HG02798 (cell line): ENCODE data around the gene ITPKC.

ENCODE experiments used
- ATAC-seq: cut with Tn5 transposase; IDR thresholded peaks from one replicate; pipeline ENCODE4 v1.9.1; 2021; ENCODE audit warnings: mild to moderate bottlenecking; ENCODE audit not compliant: unreplicated experiment, poor library complexity

Gene ITPKC

DNA sequence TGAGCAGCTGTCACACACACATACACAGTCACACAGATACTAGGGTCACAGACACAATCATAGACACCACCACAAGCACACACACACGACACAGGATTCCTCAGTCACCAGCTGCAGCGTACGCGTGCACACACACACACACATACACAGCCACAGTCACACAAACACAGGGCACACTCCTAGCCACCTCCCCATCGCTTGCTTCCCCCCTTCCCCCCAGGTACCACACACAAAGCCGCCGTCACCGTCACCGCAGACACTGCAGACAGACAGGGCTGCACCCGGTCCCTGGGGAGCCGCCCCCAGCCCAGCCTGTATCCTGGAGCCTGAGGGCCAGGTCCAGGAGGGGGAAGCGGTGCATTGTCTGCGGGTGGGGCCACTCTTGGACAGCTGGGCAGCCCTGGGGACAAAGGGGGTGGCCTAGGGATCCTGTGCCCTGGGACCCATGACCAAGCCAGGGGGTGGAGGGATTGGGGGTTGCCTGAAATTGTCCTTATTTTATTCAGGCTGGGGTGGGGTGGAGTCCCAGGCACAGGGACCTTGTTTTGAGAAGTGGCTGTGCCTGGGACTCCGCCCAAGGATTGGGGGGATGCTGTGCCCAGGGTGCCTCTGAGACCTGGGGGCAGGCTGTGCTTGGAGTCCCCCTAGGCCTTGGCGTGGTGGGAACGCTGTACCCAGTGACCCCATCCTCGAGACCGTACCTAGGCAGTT, 27.4 kb upstream of the ITPKC start:
- ATAC-seq, result no peak

DNA sequence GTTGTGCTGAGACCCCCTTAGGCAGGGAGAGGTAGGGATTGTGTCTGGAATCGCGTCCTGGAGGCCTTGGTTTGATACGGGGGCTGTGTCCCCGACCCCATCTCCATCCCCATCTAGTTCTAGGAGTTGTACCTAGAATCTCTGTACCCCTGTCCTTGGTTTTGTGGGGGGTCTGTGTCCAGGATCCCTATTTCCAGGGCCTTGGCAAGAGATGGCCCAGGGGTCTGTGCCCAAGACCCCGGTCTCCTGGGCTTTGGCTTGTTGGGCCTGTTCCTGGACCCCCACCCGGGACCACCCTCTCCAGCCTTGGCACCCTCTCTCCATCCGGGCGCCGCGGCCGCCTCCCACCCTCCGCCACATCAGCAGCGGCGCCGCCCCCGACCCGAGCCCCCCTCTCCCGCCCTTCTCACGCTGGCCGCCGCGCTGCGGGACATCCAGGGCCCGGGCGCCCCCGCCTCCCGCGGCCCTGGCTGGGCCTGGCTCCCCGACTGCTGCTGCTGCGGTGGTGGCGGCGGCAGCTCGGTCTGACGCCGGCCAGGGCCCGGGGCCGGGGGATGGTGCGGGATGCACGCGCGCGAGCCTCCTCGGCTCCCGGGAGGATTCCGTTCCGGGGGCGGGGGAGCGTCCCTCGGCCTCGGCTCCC, 26.7 kb upstream of the ITPKC start, which contains the start of gene NUMBL:
NUMBL (minus strand) TSS at position 602 of the 643 bp plus-strand sequence; CDS start at position 434, 168 bp downstream.
- ATAC-seq, result no peak

DNA sequence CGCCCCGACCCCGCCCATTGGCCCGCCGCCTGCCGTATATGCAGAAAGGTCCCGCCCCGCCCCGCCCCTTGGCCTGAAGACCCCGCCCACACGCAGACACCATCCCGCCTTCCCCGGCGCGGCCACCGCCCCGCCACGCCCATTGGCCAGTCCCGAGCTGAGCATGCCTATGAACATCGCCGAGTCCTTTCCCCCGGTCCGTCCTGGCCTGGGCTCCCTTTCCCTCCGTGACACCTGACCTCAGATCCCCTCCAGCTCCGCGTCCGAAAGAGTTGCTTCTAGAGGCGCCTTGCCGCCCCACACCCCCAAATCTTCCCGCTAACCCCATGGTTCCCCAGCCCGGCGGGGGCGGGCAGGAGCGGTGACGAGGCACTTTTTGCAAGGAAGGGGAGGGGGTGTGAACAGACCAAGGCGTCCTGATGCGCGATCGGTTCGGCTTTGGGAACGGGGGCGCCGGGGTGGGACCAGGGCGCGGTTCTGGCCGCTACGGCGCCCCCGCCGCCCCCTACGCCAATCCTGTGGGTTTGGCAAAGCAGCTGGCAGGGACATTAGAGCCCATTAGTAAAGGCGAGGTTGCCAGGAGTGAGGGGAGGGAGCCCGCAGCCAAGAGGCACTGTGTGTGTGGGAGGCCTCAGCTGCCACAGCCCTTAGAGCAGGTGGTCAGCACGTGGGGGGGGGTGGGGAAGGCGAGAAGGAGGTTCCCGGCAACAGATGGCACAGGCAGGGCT, 26.1 kb upstream of the ITPKC start:
- peak; percentile 69 for ATAC-seq

DNA sequence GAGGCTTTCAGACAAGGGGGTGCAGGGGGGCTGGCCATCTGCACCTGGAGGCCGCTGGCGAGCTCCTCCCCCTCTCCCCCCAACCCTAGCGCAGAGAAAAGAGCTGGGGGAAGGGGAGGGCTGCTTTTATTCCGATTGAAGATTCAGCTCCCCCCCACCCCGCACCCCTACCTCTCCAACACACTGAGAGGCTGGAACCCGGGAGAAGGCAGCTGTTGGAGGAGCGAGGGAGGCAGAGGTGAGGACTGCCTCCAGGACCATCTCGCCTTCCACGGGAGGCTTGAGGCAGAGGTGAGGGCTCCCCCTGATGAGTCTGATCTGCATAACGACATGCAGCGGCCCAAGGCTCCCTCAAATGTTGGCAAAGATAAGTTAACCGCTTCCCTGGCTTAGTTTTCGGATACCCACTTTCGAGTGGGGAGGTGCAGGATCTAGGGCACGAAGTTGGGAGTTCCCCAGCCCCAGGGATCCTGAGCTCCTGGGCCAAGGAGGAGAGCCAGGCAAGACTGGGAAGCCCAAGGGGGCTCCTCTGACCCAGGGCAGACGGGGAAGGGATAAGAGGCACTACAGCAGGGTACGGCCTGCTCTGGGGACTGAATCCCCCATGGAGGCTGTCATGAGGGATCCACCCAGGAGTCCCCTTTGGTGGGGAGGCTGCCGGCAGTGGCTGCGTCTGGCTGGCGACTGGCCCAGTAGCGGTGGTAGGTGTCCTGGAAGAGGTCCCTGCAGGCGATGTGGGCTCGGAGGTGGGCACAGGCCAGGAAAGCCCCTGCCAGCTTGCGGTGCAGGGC, 25.3 kb upstream of the ITPKC start:
- no peak for ATAC-seq

DNA sequence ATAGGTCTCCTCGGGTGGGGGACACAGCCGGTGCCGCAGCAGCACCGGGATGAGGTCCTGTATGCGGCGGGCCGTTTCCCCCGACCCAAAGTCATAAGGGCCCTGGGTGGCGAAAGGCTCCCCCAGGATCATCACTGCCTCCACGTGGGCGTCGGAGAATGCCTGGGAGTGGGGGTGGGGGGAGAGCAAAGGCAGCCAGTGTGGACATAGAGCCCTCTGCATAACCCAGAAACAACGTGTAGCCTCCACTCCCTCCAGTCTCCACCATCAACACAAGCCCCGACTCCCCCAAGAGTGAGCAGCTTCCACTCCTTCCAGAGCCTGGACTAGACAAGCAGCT, 24.7 kb upstream of the ITPKC start:
- ATAC-seq, result no peak

DNA sequence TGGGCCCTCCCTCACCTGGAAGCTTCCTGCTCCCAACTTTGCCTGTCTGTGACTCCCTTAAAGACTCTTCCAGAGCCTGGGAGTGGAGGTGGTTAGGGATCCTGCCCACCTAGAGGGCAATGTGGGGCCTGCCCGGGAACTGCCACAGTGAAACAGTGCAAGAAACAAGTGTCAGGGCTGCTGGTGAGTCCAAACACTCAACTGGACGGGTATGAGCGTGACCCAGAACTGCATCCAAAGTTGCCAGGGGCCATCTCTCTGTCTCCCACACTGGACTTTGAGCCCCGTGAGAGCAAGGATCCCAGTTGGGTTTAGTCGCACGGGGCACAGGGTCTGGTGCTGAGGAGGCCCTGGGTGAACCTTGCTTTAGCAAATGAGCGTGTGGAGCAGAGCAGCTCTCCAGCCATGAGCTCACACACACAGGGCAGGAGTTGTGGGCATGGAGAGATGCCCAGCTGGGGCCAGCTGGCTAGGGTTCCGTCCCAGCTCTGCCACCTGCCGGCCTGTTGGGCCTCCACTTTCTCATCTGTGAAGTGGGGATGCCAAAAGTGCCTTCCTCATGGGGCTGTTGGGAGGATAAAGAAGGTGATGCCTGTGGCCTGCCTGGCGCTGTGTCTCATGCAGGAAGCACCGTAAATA, 23.6 kb upstream of the ITPKC start:
- no peak for ATAC-seq

DNA sequence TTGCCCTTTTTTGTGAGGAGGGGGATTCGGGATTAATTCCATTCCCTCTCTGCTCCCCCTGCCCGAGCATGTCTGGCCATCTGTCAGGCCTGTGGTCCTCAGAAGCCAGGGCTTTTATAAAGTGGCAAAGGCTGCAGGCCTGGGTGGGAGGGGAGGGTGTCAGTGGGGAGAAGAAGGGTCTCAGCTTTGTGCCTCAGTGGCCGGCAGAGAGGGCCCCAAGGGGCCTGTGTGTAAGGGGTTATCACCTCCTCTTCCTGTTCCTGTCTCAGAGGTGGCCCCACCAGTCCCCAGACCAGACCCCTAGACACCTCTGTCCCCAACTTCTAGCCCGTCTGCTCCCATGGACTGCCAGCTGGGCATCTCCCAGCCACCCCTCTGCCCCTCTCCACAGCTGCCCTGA, 23.0 kb upstream of the ITPKC start:
- ATAC-seq, result no peak

DNA sequence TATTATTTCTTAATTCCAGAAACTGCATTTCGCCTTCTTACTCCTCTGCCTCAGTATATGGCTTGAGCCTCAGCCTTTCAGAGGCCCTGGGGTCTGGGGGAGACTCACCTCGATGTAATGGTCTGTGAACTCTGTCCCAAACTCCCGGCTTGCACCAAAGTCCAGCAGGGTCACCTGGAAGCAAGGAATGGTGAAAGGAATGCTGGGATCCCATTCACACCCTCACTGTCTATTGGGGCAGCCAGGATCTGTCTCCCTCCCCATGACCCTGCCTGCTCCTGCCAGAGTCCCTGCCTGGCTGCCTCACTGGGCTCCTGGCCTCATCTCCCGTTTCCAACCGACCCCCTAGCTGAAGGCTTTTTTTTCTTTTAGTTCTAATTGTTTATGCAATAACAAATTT, 21.0 kb upstream of the ITPKC start:
- no peak for ATAC-seq

DNA sequence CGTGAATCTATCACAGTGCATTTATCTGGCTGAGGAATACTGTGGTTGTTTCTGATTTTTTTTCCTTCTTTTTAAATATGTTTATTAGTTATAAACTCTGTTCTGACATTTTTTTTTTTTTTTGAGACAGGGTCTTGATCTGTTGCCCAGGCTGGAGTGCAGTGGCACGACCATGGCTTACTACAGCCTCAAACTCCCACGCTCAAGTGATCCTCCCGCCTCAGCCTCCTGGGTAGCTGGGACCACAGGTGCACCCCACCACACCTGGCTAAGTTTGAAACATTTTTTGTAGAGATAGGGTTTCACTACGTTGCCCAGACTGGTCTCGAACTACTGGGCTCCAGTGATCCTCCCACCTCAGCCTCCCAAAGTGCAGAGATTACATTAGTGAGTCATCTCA, 19.9 kb upstream of the ITPKC start:
- ATAC-seq, result no peak

DNA sequence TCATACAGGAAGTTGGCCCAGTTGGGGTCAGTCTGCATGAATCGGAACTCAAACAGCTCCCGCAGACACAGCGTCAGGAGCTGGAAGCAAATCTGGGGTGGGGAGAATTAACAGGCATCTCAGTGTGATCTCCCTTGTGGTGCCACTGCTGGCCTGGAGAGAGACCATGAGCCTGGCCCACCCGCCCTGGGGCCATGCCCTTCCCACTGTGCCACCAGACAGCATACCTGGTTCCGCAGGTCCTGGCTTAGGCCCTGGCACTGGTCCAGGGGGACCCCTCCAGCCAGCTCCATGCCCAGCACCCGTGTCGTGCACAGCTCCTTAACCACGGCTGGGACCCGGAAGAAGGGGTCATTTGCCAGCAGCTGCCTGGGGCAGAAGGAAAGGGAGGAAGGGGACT, 16.8 kb upstream of the ITPKC start:
- ATAC-seq, result no peak

DNA sequence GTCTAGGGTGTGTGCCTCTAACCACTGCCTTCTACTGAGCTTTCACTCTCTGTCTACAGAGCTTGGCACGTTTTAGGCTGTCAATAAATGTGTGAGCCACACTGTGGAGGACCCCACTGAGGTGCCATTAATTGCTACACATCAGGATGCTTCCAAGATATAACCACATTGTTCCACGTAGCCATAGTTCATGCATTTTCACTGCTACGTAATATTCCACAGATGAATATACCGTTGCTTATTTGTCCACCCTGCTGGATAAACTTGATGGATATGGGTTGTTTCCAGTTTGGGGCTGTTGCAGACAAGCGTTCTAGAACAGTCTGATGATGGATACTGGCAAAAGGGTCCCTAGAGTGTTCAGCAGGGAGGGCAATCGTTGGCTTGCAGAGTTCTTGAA, 15.2 kb upstream of the ITPKC start:
- no peak for ATAC-seq

DNA sequence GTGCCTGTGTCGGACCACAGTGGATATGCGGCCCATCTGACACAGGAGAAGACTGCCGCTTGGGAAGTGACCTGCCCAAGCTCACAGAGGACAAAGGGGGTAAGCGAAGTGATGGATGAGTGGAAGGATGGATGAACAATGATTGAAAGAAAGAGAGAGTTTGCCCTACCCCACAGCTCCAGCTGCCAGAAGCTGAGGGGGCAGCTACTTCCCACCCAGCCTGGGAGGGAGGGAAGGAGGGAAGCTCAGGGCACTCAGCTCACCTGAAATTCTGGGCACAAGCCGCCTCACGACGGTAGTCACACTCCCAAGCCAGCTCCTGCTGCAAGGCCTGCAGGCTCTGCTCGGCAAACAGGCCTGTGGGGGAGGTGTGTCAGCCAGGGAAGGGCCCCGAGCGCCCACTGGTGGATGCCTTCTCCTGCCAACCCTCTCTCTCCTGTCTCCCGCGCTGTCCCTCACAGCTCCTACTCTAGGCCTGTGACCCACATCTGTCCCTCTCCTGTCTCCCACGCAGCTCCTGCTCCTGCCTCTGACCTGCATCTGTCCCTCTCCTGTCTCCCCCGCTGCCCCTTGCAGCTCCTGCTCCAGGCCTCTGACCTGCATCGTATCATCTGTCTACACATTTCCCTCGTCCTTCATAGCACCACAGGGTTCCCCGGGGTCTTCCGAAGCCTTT, 14.4 kb upstream of the ITPKC start:
- no peak for ATAC-seq

DNA sequence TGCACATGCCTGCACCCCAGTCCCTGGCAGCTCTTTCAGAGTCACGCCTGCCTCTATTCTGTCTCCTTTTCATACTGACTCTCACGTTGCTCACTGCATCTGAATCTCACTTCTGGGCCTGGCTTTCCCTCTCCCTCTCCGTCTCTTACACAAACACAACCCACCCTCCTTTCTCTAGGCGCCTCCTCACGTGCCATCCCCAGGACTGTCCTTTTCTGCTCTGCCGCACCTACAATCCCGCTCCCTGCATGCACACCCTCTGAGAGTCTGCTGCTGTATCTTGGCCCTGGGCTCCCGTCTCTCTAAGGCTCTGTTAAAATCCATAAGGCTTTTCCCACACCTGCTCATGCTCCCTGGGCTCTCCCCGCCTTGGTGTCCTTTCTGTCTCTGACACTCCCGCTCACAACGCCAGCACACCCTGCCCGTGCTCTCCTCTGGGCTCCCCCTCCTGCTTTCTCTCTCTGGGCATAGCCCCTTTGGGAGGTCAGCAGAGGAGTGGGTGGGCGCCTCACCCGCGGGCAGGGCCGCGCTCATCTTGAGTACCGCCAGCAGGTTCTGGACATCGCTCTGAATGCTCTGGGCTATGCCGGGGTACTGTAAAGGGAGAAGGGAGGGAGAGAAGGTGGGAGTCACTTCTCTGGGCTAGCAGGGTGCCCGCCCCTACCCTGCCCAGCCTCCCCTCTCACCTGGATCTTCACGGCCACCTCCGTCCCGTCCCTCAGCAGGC, 13.7 kb upstream of the ITPKC start:
- no peak for ATAC-seq

DNA sequence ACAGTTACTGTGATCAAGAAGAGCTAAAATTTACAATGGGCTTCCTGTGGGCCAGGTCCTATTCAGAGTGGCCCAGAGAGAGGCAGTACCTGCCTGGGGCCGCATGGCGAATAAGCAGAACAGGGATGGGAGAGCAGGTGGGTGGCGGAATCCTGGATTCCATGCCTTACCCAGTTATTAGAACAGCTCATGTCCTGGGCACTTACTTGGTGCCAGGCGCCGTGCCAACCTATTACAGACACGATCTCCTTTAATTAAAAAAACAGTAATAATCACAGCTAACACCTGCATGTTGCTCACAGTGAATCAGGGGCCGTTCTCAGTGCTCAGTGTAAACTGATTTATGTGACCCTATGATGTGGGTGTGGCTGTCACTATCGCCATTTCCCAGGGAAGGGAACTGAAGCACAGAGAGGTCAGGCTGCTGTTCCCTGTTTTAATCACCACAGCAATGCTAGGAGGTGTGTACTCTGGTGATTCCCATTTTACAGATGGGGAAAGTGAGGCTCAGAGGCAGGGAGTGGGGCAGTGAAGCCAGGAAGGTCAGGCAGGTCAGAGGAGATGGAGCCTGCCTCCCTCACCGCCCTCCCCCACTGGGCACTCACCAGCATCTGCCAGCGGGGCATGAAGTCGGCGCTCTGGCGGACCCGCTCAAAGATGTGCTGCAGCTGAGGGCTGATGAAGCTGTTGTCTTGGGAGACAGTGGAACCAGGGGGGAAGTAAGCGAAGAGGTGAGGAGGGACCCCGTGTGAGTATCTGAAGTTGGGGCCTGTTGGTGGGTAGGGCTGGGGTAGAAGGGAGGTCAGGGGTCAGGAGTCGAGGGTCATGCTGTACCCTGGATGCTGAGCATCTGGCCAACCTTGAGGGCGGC, 12.2 kb upstream of the ITPKC start:
- no peak for ATAC-seq

DNA sequence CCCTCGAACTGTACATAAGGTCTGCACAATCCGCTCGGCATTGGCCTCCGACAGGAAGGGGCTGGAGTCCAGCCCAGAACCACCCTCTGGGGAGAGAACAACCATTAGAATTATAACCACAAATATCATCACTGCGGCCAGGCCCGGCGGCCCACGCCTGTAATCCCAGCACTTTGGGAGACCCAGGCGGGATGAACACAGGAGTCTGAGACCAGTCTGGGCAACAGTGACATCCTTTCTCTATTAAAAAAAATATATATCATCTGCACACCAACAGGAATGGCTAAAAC, 11.6 kb upstream of the ITPKC start:
- ATAC-seq, result no peak

DNA sequence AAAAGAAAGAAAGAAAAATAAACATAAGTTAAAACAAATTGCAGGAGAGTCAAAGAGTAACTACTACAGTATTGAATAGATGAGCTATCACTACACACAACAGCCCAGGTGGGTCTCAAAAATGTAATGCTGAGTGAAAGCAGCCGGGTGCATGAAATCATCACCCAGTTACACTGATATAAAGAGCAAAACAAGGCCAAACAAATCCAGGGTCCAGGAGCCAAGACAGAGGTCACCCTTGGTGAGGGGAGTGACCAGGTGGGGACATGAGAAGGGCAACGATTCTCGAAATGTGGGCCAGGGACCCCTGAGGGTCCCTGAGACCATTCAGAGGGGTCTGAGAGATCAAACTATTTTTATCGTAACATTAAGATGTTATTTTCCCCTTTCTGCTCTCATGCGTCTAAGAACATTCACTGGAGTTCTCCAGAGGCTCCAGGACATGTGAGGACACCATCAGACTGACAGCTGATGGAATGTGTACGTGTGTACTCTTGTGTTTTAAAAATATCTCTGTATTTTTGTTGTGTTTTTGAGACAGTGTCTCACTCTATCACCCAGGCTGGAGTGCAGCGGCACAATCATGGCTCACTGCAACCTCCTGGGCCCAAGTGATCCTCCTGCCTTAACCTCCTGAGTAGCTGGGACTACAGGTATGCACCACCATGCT, 10.8 kb upstream of the ITPKC start:
- ATAC-seq, result no peak

DNA sequence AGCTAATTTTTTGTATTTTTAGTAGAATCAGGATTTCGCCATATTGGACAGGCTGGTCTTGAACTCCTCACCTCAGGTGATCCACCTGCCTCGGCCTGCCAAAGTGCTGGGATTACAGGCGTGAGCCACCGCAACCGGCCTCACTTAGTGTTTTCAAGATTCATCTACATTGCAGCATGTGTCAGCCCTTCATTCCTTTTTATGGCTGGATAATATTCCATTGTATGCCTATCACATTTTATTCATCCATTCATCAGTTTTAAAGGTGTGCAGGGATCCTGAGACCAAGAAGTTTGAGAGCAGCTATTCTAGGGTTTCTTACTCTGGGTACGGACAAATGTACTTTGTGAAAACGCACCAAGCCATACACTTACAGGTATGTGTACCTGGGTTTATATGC, 9.3 kb upstream of the ITPKC start:
- ATAC-seq, result no peak

DNA sequence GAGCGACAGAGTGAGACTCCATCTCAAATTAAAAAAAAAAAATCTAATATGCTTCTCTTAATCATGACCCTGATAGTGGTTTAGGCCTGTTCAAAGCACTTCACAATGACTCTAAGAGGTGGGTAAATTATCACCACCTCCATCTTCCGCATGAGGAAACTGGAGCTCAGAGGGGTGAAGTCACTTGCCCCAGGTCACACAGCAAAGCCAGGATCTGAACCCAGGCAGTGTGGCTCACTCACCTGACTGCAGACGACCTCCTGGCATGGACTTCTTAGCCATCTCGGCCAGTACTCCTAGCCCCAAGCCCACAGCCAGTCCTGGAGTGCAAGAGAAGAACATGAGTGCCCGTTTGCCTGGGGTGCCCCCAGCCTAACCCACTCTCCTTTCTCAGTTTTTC, 7.1 kb upstream of the ITPKC start:
- ATAC-seq, result no peak
